ENCODE data around the gene DNAH6. TPM values are rescaled to one million over a fixed set of nuclear protein-coding genes. Genes with fewer than 3 reads are reported as not detected.

The DNAH6 gene
- total RNA-seq, 2 donors from 2014 or later, result 0.85 TPM; not detected in 1

GRCh38 chr2:84697895-84698294, 181.6 kb downstream of the DNAH6 start:
- DNase-seq (ENCODE audit: low spot score), result no peak
- ATAC-seq (ENCODE audit: insufficient number of reproducible peaks, low FRiP score, low read depth), result no peak

DNA sequence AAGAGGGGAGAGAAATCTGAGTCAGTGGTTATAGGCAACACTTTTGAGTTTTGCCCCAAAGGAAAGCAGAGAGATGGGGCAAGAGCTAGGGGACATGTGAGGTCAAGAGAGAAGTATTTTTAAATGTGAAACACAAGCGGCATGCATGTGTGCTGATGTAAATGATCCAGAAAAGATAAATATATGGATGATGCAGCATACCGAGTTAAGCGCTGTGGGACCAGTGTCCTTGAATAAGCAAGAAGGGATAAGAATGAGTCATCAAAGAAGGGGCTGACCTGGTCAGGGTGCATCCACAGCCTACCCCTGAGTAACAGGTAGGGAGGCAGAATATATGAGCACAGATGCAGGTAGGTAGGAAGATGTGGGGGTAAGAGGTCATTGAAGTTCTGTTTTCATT, 183.7 kb downstream of the DNAH6 start:
- H3K27ac ChIP-seq, result no peak overlapping the region
- no peak for DNase-seq (ENCODE audit: low spot score)
- no peak for ATAC-seq (ENCODE audit: insufficient number of reproducible peaks, low FRiP score, low read depth)
- no peaks in the 10 kb centered on the region for H3K36me3 ChIP-seq
- no peak overlapping the region for H3K4me3 ChIP-seq
- TF ChIP-seq, protein P1, sequence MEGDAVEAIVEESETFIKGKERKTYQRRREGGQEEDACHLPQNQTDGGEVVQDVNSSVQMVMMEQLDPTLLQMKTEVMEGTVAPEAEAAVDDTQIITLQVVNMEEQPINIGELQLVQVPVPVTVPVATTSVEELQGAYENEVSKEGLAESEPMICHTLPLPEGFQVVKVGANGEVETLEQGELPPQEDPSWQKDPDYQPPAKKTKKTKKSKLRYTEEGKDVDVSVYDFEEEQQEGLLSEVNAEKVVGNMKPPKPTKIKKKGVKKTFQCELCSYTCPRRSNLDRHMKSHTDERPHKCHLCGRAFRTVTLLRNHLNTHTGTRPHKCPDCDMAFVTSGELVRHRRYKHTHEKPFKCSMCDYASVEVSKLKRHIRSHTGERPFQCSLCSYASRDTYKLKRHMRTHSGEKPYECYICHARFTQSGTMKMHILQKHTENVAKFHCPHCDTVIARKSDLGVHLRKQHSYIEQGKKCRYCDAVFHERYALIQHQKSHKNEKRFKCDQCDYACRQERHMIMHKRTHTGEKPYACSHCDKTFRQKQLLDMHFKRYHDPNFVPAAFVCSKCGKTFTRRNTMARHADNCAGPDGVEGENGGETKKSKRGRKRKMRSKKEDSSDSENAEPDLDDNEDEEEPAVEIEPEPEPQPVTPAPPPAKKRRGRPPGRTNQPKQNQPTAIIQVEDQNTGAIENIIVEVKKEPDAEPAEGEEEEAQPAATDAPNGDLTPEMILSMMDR (IDR thresholded peaks at IDR 0.05), result no peak
- H3K9me3 ChIP-seq, result no peaks in the 10 kb centered on the region
- no peaks in the 10 kb centered on the region for H3K4me1 ChIP-seq (ENCODE audit: control insufficient read depth in 1 of 2, low read depth in 2 of 2)
- H3K27me3 ChIP-seq (replicated peaks; ENCODE audit: insufficient read depth), result no peaks in the 10 kb centered on the region

More at GRCh38 chr2:84697895-84698294, 181.6 kb downstream of the DNAH6 start:
- H3K27ac ChIP-seq, result no peak overlapping the region
- H3K4me3 ChIP-seq, result no peak overlapping the region
- H3K36me3 ChIP-seq, result no peaks in the 10 kb centered on the region
- TF ChIP-seq, protein P1 (IDR thresholded peaks at IDR 0.05), result no peak
- H3K27me3 ChIP-seq (replicated peaks; ENCODE audit: insufficient read depth), result no peaks in the 10 kb centered on the region
- no peaks in the 10 kb centered on the region for H3K9me3 ChIP-seq
- no peaks in the 10 kb centered on the region for H3K4me1 ChIP-seq (ENCODE audit: control insufficient read depth in 1 of 2, low read depth in 2 of 2)

DNA sequence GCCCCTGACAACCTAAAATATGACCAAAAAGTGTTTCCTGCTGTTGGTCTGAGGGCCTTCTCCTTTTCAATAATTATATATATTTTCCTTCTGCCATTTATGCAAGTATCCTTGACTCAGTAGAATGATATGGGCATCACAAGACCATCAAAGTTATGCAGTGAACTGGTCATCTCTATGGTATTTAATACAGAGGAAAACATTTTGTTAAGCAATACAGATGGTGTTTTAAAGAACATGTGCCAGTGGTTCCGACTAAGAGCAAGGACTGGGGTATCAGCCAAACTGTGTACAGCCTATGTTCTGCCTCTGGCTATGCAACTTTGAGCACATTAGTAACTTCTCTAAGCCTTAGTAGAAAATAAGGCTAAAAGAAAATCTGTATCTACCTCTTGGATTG, 185.6 kb downstream of the DNAH6 start:
- no peaks in the 10 kb centered on the region for H3K27me3 ChIP-seq (replicated peaks; ENCODE audit: insufficient read depth)
- H3K27ac ChIP-seq, result no peak overlapping the region
- H3K4me3 ChIP-seq, result no peak overlapping the region
- H3K9me3 ChIP-seq, result no peaks in the 10 kb centered on the region
- no peaks in the 10 kb centered on the region for H3K36me3 ChIP-seq
- DNase-seq (ENCODE audit: low spot score) (no peak), ATAC-seq (ENCODE audit: insufficient number of reproducible peaks, low FRiP score, low read depth) (no peak)
- TF ChIP-seq, protein P1 (IDR thresholded peaks at IDR 0.05), result no peak
- H3K4me1 ChIP-seq (ENCODE audit: control insufficient read depth in 1 of 2, low read depth in 2 of 2), result no peaks in the 10 kb centered on the region

DNA sequence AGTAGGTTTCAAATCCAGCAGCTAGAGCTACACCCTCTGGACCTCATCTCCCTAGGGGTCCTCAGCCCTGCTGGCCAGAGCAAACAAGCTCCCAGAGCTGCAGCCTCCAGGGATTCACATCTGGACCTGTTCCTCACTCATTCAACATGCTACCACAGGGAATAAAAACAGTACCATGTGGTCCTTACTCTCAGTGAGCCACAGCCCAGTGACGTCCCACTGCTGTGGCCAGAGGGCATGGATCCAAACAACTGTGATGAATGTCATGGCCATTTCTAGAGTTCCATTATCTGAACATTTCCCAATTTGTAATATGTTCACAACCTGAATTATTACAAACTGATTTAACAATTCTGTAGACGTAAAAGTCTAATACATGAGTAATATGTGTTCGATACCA, 186.6 kb downstream of the DNAH6 start:
- H3K4me1 ChIP-seq (ENCODE audit: control insufficient read depth in 1 of 2, low read depth in 2 of 2), result no peaks in the 10 kb centered on the region
- DNase-seq (ENCODE audit: low spot score), result no peak
- TF ChIP-seq, protein P1 (IDR thresholded peaks at IDR 0.05), result no peak

GRCh38 chr2:84703831-84704230, 187.5 kb downstream of the DNAH6 start:
- H3K27me3 ChIP-seq (replicated peaks; ENCODE audit: insufficient read depth), result no peaks in the 10 kb centered on the region
- no peak overlapping the region for H3K27ac ChIP-seq
- ATAC-seq (ENCODE audit: insufficient number of reproducible peaks, low FRiP score, low read depth) (no peak), DNase-seq (ENCODE audit: low spot score) (no peak)
- H3K4me1 ChIP-seq (ENCODE audit: control insufficient read depth in 1 of 2, low read depth in 2 of 2), result no peaks in the 10 kb centered on the region
- TF ChIP-seq, protein P1 (IDR thresholded peaks at IDR 0.05), result no peak
- no peaks in the 10 kb centered on the region for H3K9me3 ChIP-seq
- H3K4me3 ChIP-seq, result no peak overlapping the region
- no peaks in the 10 kb centered on the region for H3K36me3 ChIP-seq

More for the DNA sequence above, 186.6 kb downstream of the DNAH6 start:
- Histone ChIP-seq H3K27me3 (replicated peaks; ENCODE audit: insufficient read depth) (no peaks in the 10 kb centered on the region), H3K9me3 (no peaks in the 10 kb centered on the region), H3K36me3 (no peaks in the 10 kb centered on the region), H3K27ac (no peak overlapping the region), H3K4me3 (no peak overlapping the region)
- ATAC-seq (ENCODE audit: insufficient number of reproducible peaks, low FRiP score, low read depth), result no peak

Measured in thoracic aorta (tissue), 2 donors.